DOHH2 (cell line): Measurements from ENCODE around the gene TRAPPC11.

Source experiments
- H3F3A ChIP-seq: fragments of 200-600 bp; sonication (generic), shearing (Covaris generic); 2 replicates; pipeline ENCODE4 v1.6.0; 2016; ENCODE audit warnings: antibody characterized with exemption, mild to moderate bottlenecking; ENCODE audit not compliant: control insufficient read depth, insufficient read depth
- H3K27ac ChIP-seq: fragments of 200-600 bp; sonication (generic); 2 replicates; pipeline ENCODE4 v1.5.1; 2014; ENCODE audit warnings: low read depth, mild to moderate bottlenecking, low read length, moderate library complexity
- H3K27me3 ChIP-seq: fragments of 200-600 bp; sonication (generic); 2 replicates; pipeline ENCODE4 v1.6.1; 2014; ENCODE audit warnings: mild to moderate bottlenecking, low read length, mixed read lengths; ENCODE audit not compliant: control insufficient read depth
- H3K36me3 ChIP-seq: fragments of 200-600 bp; sonication (generic); 2 replicates; pipeline ENCODE4 v1.6.1; 2014; ENCODE audit warnings: mild to moderate bottlenecking, low read length, moderate library complexity, mixed read lengths; ENCODE audit not compliant: control insufficient read depth
- H3K4me1 ChIP-seq: fragments of 200-600 bp; sonication (generic); 2 replicates; pipeline ENCODE4 v1.6.1; 2014; ENCODE audit warnings: mild to moderate bottlenecking, low read length, mixed read lengths; ENCODE audit not compliant: control insufficient read depth
- H3K4me2 ChIP-seq: fragments of 200-600 bp; sonication (generic); 2 replicates; pipeline ENCODE4 v1.6.0; 2014; ENCODE audit warnings: mild to moderate bottlenecking, low read length, moderate library complexity
- H3K4me3 ChIP-seq: fragments of 200-600 bp; sonication (generic); 2 replicates; pipeline ENCODE4 v1.5.1; 2014; ENCODE audit warnings: mild to moderate bottlenecking, low read length, mixed read lengths
- H3K79me2 ChIP-seq: fragments of 200-600 bp; sonication (generic); 2 replicates; pipeline ENCODE4 v1.6.1; 2014; ENCODE audit warnings: mild to moderate bottlenecking, low read length, mixed read lengths; ENCODE audit not compliant: control insufficient read depth
- H3K9me2 ChIP-seq: fragments of 200-600 bp; sonication (generic); replicated peaks from 2 replicates; pipeline ENCODE4 v1.6.1; 2014; ENCODE audit warnings: mild to moderate bottlenecking, low read length, mixed read lengths; ENCODE audit not compliant: control insufficient read depth
- H3K9me3 ChIP-seq: fragments of 200-600 bp; sonication (generic); 2 replicates; pipeline ENCODE4 v1.6.1; 2014; ENCODE audit warnings: antibody characterized with exemption, low read length, mixed read lengths; ENCODE audit not compliant: control insufficient read depth, insufficient read depth
- H4K20me1 ChIP-seq: fragments of 200-600 bp; sonication (generic); 2 replicates; pipeline ENCODE4 v1.6.0; 2014; ENCODE audit warnings: low read depth, mild to moderate bottlenecking, antibody characterized with exemption, low read length, moderate library complexity; ENCODE audit not compliant: control insufficient read depth, insufficient read depth
- EZH2phosphoT487 ChIP-seq: fragments of 200-600 bp; sonication (generic); IDR thresholded peaks from 2 replicates; pipeline ENCODE4 v1.6.1; 2017; ENCODE audit warnings: borderline replicate concordance, mild to moderate bottlenecking, antibody characterized with exemption, low read length, moderate library complexity, mixed read lengths
- TF ChIP-seq, protein P1 (sequence below): fragments of 200-600 bp; sonication (generic); IDR thresholded peaks from one replicate; pipeline ENCODE4 v1.5.1; 2014; ENCODE audit warnings: antibody characterized with exemption, mild to moderate bottlenecking, low read depth, low read length; ENCODE audit not compliant: poor library complexity, severe bottlenecking

Gene TRAPPC11

DNA sequence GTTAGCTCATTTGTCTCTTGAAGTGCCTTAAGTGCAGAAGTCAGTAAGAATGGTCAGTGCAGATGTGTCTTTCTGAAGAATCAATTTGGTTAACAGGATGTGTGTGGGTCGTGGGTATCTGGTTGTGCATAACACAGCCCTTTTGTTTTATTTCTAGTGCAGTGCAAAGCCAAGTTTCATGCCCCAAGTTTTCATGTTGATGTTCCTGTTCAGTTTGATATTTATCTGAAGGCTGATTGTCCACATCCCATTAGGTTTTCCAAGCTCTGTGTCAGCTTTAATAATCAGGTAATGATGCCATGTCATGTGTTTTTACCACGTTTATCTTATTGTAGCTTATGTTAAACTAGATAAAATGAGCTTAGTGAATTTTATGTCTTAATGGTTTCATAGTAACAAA is 27.4 kb downstream of the TRAPPC11 start:
- no peaks in the 10 kb centered on the region for H3K4me1 ChIP-seq
- H3K27me3 ChIP-seq, result no peaks in the 10 kb centered on the region
- no peak overlapping the region for H3K4me2 ChIP-seq
- peaks cover 51% of the 10 kb centered on the region for H3K36me3 ChIP-seq
- TF ChIP-seq, protein P1, sequence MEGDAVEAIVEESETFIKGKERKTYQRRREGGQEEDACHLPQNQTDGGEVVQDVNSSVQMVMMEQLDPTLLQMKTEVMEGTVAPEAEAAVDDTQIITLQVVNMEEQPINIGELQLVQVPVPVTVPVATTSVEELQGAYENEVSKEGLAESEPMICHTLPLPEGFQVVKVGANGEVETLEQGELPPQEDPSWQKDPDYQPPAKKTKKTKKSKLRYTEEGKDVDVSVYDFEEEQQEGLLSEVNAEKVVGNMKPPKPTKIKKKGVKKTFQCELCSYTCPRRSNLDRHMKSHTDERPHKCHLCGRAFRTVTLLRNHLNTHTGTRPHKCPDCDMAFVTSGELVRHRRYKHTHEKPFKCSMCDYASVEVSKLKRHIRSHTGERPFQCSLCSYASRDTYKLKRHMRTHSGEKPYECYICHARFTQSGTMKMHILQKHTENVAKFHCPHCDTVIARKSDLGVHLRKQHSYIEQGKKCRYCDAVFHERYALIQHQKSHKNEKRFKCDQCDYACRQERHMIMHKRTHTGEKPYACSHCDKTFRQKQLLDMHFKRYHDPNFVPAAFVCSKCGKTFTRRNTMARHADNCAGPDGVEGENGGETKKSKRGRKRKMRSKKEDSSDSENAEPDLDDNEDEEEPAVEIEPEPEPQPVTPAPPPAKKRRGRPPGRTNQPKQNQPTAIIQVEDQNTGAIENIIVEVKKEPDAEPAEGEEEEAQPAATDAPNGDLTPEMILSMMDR, result no peak
- no peak for TF ChIP-seq EZH2phosphoT487
- no peak overlapping the region for H3K4me3 ChIP-seq
- no peaks in the 10 kb centered on the region for H3K79me2 ChIP-seq
- H3K9me3 ChIP-seq, result no peaks in the 10 kb centered on the region
- no peak overlapping the region for H3K27ac ChIP-seq
- no peaks in the 10 kb centered on the region for H3K9me2 ChIP-seq
- H3F3A ChIP-seq, result no peaks in the 10 kb centered on the region
- H4K20me1 ChIP-seq, result no peaks in the 10 kb centered on the region

DNA sequence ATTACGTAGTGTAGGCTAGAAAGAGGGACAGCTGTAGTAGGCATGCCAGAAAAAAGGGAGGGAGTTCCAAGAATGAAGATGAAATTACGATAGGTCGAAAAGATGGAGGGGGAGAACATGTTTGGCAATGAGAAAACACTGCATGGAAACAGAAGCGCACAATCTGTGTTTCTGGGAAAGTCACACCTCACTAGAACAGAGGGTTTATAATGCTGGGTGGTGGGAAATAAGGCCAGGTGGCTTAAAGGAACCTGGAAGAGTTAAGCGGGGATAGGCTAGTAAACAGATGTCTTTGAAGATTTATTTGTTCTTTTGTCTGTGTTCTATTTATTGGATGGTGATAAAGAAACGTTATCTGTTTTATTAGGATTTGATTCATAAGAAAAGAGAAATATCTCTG is 29.1 kb downstream of the TRAPPC11 start:
- Histone ChIP-seq H4K20me1 (no peaks in the 10 kb centered on the region), H3K4me1 (no peaks in the 10 kb centered on the region), H3K4me3 (no peak overlapping the region), H3K9me3 (no peaks in the 10 kb centered on the region), H3K27ac (no peak overlapping the region), H3F3A (no peaks in the 10 kb centered on the region), H3K79me2 (no peaks in the 10 kb centered on the region), H3K36me3 (peaks cover 61% of the 10 kb centered on the region), H3K4me2 (no peak overlapping the region), H3K9me2 (no peaks in the 10 kb centered on the region), H3K27me3 (no peaks in the 10 kb centered on the region)
- TF ChIP-seq EZH2phosphoT487, result no peak
- TF ChIP-seq, protein P1, result no peak

DNA sequence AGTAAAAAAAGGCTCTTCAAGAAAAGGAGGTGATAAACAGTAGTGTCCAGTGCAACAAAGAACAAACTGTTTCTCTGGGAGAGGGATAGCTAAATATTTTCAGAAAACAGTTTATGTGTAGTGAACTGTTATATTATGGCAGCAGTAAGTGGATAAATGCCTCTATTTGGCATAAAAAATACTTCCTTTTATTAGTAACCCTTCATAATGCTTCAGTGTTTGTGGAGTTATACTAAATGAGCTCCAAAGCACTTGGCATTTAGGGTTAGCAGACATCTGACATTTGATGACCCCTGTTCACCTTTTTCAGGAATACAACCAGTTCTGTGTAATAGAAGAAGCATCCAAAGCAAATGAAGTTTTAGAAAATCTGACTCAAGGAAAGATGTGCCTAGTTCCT is 31.9 kb downstream of the TRAPPC11 start:
- H4K20me1 ChIP-seq, result no peaks in the 10 kb centered on the region
- H3K9me2 ChIP-seq, result no peaks in the 10 kb centered on the region
- no peaks in the 10 kb centered on the region for H3K4me1 ChIP-seq
- TF ChIP-seq, protein P1, result no peak
- H3K4me2 ChIP-seq, result no peak overlapping the region
- no peak overlapping the region for H3K4me3 ChIP-seq
- peaks cover 64% of the 10 kb centered on the region for H3K36me3 ChIP-seq
- H3K27me3 ChIP-seq, result no peaks in the 10 kb centered on the region
- no peaks in the 10 kb centered on the region for H3F3A ChIP-seq
- H3K27ac ChIP-seq, result no peak overlapping the region
- no peaks in the 10 kb centered on the region for H3K9me3 ChIP-seq
- H3K79me2 ChIP-seq, result no peaks in the 10 kb centered on the region

DNA sequence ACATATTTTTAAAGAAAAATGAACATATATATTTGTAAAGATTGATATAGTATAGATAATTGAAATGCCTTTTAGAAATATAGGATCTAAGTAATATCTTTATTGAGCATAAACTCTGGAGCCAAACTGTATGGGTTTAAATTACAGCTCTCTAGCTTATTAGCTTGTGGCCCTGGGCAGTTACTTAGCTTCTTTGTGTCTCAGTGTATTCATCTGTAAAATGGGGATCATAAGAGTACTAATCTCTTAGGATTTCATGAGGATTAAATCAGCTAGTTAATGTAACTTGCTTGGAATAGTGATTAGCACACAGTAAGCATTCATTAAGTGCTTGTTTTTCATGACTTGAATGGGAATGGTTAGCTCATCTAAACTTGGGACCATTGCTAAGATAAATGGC is 32.8 kb downstream of the TRAPPC11 start:
- Histone ChIP-seq H3K27ac (no peak overlapping the region), H3K4me1 (no peaks in the 10 kb centered on the region), H3K27me3 (no peaks in the 10 kb centered on the region), H3K36me3 (peaks cover 68% of the 10 kb centered on the region), H3K9me2 (no peaks in the 10 kb centered on the region), H3K4me2 (no peak overlapping the region), H3K9me3 (no peaks in the 10 kb centered on the region), H3K79me2 (no peaks in the 10 kb centered on the region), H4K20me1 (no peaks in the 10 kb centered on the region), H3K4me3 (no peak overlapping the region), H3F3A (no peaks in the 10 kb centered on the region)
- TF ChIP-seq, protein P1, result no peak
- TF ChIP-seq EZH2phosphoT487, result no peak
